IPS DF 4.7 (cell line): Measurements from ENCODE around the gene DNAJA3.

ENCODE experiments used
- DNase-seq: peaks from one replicate; pipeline ENCODE4 v3.0.0-alpha.2; 2013; ENCODE audit warnings: low spot score; ENCODE audit errors: extremely low read depth

The DNAJA3 gene

GRCh38 chr16:4433228-4433627 is 7.6 kb downstream of the DNAJA3 start:
- DNase-seq, result no peak

DNA sequence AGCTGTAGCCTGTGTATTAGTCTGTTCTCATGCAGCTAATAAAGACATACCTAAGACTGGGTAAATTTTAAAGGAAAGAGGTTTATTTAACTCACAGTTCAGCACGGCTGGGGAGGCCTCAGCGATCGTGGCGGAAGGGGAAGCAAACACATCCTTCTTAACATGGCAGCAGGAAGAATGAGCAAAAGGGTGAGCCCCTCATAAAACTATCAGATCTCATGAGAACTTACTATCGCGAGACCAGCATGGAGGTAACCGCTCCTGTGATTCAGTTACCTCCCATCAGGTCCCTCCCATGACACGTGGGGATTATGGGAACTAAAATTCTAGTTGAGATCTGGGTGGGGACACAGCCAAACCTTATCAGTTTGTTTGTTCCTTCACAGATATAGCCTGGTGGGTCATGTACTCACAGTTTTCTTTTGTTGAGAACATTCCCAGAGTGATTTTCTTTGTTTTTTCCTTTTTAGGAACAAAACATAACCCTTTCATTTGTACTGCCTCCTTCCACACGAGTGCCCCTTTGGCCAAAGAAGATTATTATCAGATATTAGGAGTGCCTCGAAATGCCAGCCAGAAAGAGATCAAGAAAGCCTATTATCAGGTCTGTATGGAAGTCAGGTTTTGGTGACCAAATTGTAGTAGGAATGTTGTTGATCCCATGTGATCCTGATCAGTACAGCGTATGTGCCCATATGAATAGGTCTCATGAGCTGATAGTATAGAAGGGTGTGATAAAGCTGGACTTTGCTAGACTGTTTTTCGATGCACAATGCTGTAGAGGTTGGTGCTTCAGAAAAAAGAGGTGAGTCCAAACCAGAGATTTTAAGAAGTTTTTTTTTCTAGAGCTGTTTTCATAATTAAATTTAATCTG is 8.5 kb downstream of the DNAJA3 start:
- DNase-seq, result no peak

- DNase-seq, result no peak
Observed at GRCh38 chr16:4435337-4436067, 9.8 kb downstream of the DNAJA3 start.

DNA sequence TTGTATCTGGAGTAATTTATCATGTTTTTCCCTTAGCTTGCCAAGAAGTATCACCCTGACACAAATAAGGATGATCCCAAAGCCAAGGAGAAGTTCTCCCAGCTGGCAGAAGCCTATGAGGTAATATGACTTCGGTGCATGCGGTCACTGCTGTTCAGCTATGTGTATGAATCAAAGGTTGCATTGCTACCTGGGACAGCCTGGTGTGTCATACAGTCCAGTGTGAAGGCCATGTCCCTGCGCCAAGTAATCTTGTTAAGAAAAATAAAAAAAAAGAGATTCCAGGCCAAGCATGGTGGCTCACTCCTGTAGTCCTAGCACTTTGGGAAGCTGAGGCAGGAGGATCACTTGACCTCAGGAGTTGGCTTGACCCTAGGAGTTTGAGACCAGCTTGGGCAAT is 11.7 kb downstream of the DNAJA3 start:
- DNase-seq, result no peak

- DNase-seq, result no peak
Observed at GRCh38 chr16:4442371-4442770, 16.7 kb downstream of the DNAJA3 start.

DNA sequence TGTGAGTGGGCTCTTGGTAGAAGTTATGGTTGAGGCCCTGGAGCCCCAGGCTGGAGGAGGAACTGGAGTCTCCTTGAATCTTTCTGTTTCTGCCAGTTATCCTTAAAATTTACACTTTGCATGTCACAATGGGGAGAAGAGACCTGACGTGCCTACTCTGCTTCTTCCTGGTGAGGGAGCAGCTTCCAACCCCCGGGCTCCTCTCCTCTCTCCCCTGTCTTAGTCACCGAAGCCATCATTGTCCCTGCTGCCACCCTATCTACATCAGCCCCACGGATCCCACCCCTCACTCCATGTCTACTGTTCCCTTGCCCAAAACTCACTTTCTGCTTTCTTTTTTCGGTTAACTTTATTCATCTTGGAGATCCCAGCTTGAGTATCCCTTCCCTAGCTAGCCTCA is 17.6 kb downstream of the DNAJA3 start:
- no peak for DNase-seq

DNA sequence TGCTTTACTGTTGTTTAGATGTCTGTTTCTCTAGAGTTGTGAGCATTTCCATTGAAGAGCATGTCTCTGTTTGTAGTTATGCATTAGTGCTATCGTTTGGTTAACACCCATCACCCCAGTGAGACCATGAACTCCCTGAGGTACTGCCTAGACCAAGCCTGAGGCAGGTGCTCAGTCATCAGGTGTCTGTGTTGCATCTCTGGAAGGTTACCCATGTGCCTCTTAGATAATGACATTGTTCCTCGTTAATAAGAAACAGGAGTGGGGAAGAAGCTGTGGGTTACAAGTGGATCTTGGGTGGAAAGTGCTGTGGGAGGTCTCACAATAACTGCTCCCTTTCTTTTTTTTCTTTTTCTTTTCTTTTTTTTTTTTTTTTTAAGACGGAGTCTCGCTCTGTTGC is 18.3 kb downstream of the DNAJA3 start:
- DNase-seq, result no peak

GRCh38 chr16:4450430-4450829 is 24.8 kb downstream of the DNAJA3 start:
- DNase-seq, result no peak

DNA sequence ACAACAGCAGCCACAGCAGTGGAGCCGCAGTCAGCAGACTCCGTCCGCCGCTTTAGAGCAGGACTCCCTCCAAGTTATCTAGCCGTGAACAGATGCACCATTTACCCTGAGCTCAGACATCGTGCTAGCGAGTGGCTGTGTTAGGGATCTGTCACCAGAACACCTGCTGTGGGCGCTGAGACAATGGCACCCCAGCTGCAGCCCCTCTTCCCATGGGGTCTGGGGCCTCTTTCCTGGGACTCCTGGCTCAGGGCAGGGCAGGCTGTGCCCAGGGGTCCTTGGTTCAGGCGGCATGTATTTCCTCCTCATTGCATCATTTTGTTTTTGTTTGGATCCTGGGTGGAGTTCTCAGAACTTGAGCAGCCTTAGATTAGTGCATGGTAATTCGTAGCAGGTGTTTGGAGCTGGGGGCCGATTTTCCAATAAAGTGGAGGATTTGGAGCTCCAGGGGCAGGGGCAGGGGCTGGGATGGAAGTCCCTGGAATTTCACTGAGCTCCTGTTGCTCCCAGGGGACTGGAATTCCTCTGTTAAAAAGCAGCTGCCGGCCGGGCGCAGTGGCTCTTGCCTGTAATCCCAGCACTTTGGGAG is 25.4 kb downstream of the DNAJA3 start:
- DNase-seq, result no peak

- DNase-seq, result no peak
Observed at GRCh38 chr16:4452674-4453073, 27.0 kb downstream of the DNAJA3 start.

DNA sequence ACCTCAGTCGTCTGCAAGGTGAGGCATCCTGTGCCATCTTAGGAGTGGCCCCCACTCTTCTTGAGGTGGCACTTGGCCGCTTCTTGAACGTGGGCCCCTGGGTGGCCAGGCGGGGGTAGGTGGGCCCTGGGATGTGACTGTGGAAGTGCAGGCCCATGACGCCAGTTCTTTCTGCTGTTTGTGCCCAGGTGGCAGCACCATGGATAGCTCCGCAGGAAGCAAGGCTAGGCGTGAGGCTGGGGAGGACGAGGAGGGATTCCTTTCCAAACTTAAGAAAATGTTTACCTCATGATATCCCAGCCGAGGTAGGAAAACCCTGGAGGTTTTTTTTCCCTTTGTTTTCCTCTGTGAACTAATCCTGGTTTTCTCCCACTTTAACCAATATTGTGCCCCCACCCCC is 29.0 kb downstream of the DNAJA3 start:
- DNase-seq, result no peak

DNA sequence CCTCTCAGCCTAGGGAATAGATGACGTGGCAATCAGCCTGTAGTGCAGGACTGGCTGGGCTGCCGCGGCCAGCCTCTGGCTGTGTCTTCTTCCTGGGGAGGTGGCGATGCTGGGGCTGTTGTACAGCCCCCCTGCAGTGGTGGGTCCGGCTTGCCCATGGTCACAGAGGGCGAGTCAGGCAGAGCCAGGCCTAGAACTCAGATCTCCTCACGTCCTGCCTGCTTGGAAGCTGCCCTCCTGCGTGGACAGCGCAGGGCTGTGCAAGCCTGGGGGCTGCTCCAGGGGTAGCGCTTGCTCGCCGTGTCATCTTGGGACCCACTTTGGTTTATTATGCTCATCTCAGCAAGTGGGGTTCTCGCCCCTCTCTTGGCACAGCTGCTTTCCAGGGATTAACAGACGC is 29.4 kb downstream of the DNAJA3 start:
- no peak for DNase-seq

DNA sequence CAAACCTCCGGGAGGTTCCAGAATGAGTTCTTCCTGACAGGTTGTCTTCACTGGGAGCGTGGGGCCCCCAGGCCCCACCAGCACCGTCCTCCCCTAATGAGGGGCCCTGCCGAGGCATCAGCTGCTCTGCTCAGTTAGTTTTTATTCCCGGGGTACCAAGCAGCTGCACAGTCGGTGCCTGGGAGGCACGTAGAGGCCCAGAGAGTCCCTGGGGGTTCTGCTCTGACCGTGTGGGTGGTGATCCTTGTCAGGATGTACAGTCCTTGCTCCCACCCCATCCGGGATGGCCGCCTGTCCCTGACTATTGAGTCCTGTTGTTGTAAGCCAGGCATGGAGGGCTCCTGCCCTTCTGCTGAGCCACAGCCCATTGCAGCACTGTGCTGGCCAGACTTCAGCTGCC is 30.3 kb downstream of the DNAJA3 start:
- no peak for DNase-seq

DNA sequence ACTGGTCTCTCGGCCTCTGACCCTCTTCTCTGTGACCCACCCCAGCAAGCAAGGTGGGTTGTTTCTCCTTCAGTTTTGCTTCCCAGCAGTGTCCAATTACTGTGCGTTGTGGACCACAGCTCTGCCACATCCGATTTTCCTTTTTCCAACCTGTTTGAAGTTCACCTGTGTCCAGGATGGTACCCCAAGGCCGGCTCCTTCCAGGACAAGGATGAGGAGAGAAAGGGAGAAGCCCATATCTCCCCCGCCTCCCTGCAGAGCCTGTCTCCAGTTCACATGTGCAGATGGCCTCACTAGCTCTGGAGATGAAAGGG is 35.2 kb downstream of the DNAJA3 start:
- no peak for DNase-seq

DNA sequence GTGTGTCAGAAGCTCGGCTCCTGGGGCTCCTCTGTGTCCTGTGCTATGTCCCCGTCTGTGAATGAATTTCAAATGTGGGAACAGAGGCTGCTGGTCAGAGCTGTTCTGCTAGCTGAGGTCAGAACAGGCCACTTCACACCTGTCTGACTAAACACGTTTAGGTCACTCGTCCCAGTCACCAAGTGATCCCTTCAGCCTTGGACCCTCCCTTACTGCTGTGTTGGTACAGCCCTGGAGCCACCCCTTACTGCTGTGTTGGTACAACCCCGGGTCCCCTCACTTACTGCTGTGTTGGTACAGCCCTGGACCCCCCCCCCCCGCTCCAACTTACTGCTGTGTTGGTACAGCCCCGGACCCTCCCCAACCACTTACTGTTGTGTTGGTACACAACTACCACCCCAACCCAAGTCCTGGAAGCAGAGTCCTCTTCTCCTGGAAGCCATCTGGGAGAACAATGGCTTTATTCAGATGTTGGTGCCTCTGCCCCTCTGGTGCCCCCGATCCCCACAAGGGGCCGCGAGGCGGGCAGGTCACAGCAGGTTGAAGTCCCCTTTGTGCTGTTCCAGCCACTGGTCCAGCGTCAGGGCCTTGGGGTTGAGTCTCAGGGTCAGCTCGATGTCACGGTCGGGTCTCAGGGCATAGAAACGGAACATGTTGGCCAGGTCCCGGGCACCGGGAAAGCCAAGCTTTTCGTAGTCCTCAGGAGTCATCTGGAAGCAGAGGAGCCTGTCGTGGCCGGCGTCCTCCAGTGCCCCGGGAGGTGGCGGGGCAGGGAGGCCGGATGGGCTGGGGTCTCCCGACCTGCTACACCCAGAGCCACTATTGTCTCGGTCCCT is 35.8 kb downstream of the DNAJA3 start:
- no peak for DNase-seq

DNA sequence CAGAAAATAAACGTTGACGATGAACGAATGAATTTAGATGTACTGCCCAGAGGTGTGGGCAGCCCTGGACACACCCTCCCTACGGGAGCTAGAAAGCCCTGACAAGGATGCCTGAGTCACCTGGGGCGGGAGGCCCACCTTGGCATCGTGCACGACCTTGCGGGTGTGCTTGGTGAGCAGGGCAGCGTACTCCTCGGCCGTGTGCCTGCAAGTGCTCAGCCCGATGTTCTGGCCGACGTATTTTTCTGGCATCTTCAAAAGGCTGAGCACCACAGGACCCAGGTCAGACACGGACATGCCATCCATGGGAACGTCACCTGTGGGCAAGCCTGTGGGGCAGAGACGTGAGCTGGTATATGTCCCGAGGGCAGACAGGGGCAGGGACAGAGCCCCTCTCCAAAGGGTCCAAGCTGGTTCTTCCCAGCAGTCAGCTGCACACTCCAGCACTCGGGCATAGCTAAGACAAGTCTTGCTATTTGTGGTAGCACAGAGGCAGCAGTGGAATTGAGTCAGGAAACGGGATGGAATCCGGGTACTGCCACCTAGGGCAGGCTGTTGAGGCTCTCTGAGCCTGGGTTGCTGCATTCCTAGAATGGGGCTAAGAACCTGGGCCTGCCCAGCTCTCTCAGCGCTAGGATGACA is 38.0 kb downstream of the DNAJA3 start:
- no peak for DNase-seq

GRCh38 chr16:4465977-4466779 is 40.5 kb downstream of the DNAJA3 start:
- no peak for DNase-seq

- no peak for DNase-seq
Observed at GRCh38 chr16:4467916-4468315, 42.2 kb downstream of the DNAJA3 start.

DNA sequence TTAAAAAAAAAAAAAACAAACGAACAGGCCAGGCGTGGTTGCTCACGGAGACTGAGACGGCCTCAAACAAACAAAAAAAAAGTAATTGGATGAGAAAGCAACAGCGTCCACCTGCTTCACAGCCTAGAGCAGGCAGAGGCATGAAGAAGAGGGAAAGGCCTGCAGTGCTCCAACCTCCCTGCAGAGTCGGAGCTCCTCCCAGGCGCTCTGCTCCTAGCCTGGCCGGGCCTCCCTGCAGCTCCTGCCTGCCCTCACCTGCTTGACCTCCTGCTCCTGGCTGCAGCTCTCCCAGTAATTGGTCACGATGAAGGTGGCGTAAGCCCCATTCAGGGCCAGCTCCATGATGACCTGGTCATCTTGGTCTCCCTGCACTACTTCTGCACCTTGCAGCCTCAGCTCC is 43.3 kb downstream of the DNAJA3 start:
- no peak for DNase-seq

DNA sequence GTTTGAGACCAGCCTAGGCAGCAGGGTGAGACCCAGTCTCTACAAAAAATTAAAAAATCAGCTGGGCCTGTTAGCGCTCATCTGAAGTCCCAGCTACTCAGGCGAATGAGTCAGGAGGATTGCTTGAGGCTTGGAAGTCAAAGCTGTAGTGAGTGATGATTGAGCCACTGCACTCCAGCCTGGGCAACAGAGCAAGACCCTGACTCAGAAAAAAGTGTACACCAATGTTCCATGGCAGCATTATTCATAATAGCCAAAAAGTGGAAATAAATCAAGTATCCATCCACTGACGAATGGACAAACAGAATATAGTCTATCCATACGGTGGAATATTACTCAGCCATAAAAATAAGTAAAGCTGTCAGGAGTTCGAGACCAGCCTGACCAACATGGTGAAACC is 46.2 kb downstream of the DNAJA3 start:
- DNase-seq, result no peak
